GM19463 (cell line): ENCODE data around the gene GCM1.
A peak's percentile ranks its signal among the peaks of the same experiment; 100 is the strongest.

Experiments used
- ATAC-seq: cut with Tn5 transposase; IDR thresholded peaks from one replicate; pipeline ENCODE4 v1.9.1; 2021; ENCODE audit warnings: mild to moderate bottlenecking, moderate library complexity; ENCODE audit not compliant: unreplicated experiment

Gene GCM1

GRCh38 chr6:53109612-53110011 is 39.0 kb downstream of the GCM1 start:
- peak; percentile 90 for ATAC-seq

- no peak for ATAC-seq
Measured at GRCh38 chr6:53107091-53107490, 41.5 kb downstream of the GCM1 start.

- no peak for ATAC-seq
Measured at GRCh38 chr6:53104916-53105315, 43.7 kb downstream of the GCM1 start.

- no peak for ATAC-seq
Measured at GRCh38 chr6:53103993-53104675, 44.5 kb downstream of the GCM1 start.

GRCh38 chr6:53101006-53101405 is 47.6 kb downstream of the GCM1 start:
- no peak for ATAC-seq

- no peak for ATAC-seq
Measured at GRCh38 chr6:53100561-53100960, 48.1 kb downstream of the GCM1 start.

- no peak for ATAC-seq
Measured at GRCh38 chr6:53095716-53096115, 52.9 kb downstream of the GCM1 start.

GRCh38 chr6:53095270-53095669 is 53.4 kb downstream of the GCM1 start:
- ATAC-seq: no peak

GRCh38 chr6:53090576-53090975 is 58.1 kb downstream of the GCM1 start:
- no peak for ATAC-seq

- no peak for ATAC-seq
Measured at GRCh38 chr6:53089948-53090347, 58.7 kb downstream of the GCM1 start.

- no peak for ATAC-seq
Measured at GRCh38 chr6:53086302-53086701, 62.3 kb downstream of the GCM1 start.

- no peak for ATAC-seq
Measured at GRCh38 chr6:53080813-53081212, 67.8 kb downstream of the GCM1 start.
